ENCODE measurements around the gene NBEAL1. TPM values are rescaled to one million over a fixed set of nuclear protein-coding genes. Genes with fewer than 3 reads are reported as not detected.

The NBEAL1 gene
- total and polyA plus RNA-seq, 2 of the 8 experiments (the other 6 are each of a cell fraction or from before 2014, with no cell fraction given), result 2.3 to 10.7 TPM

GRCh38 chr2:203242518-203242917 is 227.8 kb downstream of the NBEAL1 start:
- H2AK5ac ChIP-seq (ENCODE audit: low read depth, low read length), result no peak overlapping the region
- H2BK5ac ChIP-seq (ENCODE audit: low read depth, low read length), result no peak overlapping the region
- peaks cover 0 to 21% of the 10 kb centered on the region in 2 experiments; a peak in 3 of 4 replicates for H3K79me2 ChIP-seq (ENCODE audit: control insufficient read depth in 1 of 2, insufficient read depth in 2 of 2, low read length in 2 of 2)
- no peak overlapping the region for H2BK20ac ChIP-seq (ENCODE audit: low read length)
- no peak overlapping the region for H2BK12ac ChIP-seq (ENCODE audit: low read depth, low read length)
- no peaks in the 10 kb centered on the region for H4K20me1 ChIP-seq (replicated peaks in 1 of 2; ENCODE audit: control insufficient read depth in 1 of 2, insufficient read depth in 2 of 2, low read length in 2 of 2)
- no peak overlapping the region for H4K91ac ChIP-seq (replicated peaks; ENCODE audit: insufficient read length, low read length)
- WGBS, 2 experiments (ENCODE audit: extremely low coverage in 1 of 2, insufficient coverage in 1 of 2, insufficient read length in 1 of 2, insufficient replicate concordance in 2 of 2, low coverage in 1 of 2, low lambda C conversion rate in 2 of 2, missing lambda C conversion rate in 1 of 2), result 96% methylated on average over 6 of the region's 6 CpGs; no CpG with 5 or more reads in 1 of the 2 experiments
- H3K4me2 ChIP-seq (ENCODE audit: insufficient read depth in 1 of 2, low read depth in 2 of 2, low read length in 2 of 2), result no peak overlapping the region
- H3K4me1 ChIP-seq (replicated peaks in 1 of 4; ENCODE audit: control insufficient read depth in 3 of 4, insufficient read depth in 4 of 4, low read length in 3 of 4), result no peaks in the 10 kb centered on the region
- no peak overlapping the region for H3K23ac ChIP-seq (ENCODE audit: insufficient read length)
- no peak overlapping the region for H4K8ac ChIP-seq (ENCODE audit: extremely low read depth, insufficient read depth, low read length)
- H3K18ac ChIP-seq (ENCODE audit: extremely low read depth, low read length), result no peak overlapping the region
- H2BK15ac ChIP-seq (ENCODE audit: low read length), result no peak overlapping the region
- no peak overlapping the region for H3K14ac ChIP-seq (ENCODE audit: insufficient read length)
- H3K79me1 ChIP-seq (ENCODE audit: low read depth, low read length), result peaks cover 3% of the 10 kb centered on the region; the same call in 1 of the 2 replicates
- DNase-seq (ENCODE audit: low read depth in 1 of 2, low spot score in 2 of 2), result peak in 1 of 2 experiments; percentile 11
- H3K9ac ChIP-seq (replicated peaks in 1 of 4; ENCODE audit: extremely low read depth in 1 of 4, low read depth in 3 of 4, low read length in 3 of 4), result no peak overlapping the region
- H3K23me2 ChIP-seq (ENCODE audit: low read depth, low read length), result no peaks in the 10 kb centered on the region; the same call in 1 of the 2 replicates
- no peak overlapping the region for H3K4me3 ChIP-seq (ENCODE audit: extremely low read depth in 1 of 4, insufficient read depth in 2 of 4, low read depth in 3 of 4, low read length in 4 of 4)
- FAIRE-seq, result no peak
- no peak overlapping the region for H3K4ac ChIP-seq (replicated peaks; ENCODE audit: insufficient read length, low read depth, low read length)
- CTCF ChIA-PET (ENCODE audit: partially characterized antibody), result interaction anchor here (0.9 to 2.0 kb wide), 2 partner anchors 17 to 21 kb away, joined by 3 to 4 read pairs; no protein-coding TSS in a partner anchor
- H2AFZ ChIP-seq (ENCODE audit: low read length), result no peak overlapping the region
- no peaks in the 10 kb centered on the region for H3K9me3 ChIP-seq (ENCODE audit: insufficient read depth in 2 of 2, low read depth in 1 of 2, low read length in 1 of 2)
- H2BK120ac ChIP-seq (replicated peaks; ENCODE audit: low read depth, low read length), result no peak overlapping the region
- H3K27me3 ChIP-seq (replicated peaks in 1 of 4; ENCODE audit: control insufficient read depth in 3 of 4, extremely low read depth in 1 of 4, insufficient read depth in 3 of 4, low read length in 3 of 4), result no peaks in the 10 kb centered on the region
- H3K56ac ChIP-seq (replicated peaks; ENCODE audit: insufficient read length, low read depth, low read length), result no peak overlapping the region
- no peak overlapping the region for H3K27ac ChIP-seq (ENCODE audit: low read depth, low read length)
- H3K36me3 ChIP-seq (ENCODE audit: control insufficient read depth in 2 of 4, insufficient read depth in 4 of 4, low read length in 3 of 4), result peaks cover 0 to 13% (median 4%) of the 10 kb centered on the region in 4 experiments; a peak in 3 of 8 replicates
- POLR2A ChIA-PET (ENCODE audit: partially characterized antibody), result no interaction called here
- no peak overlapping the region for H4K5ac ChIP-seq (ENCODE audit: insufficient read length, low read depth, low read length)
- TF ChIP-seq RNF2 (IDR thresholded peaks at IDR 0.05; ENCODE audit: borderline replicate concordance, low read depth, low read length, missing control alignments, poor library complexity, severe bottlenecking) (no peak), SP2 (IDR thresholded peaks at IDR 0.05; ENCODE audit: low read length) (no peak), RXRA (IDR thresholded peaks at IDR 0.05; ENCODE audit: insufficient read depth, low read depth, low read length) (no peak), MAFK (IDR thresholded peaks at IDR 0.05; ENCODE audit: low read depth, low read length) (no peak), HDAC2 (IDR thresholded peaks at IDR 0.05; ENCODE audit: borderline replicate concordance in 1 of 2, low read depth in 2 of 2, low read length in 2 of 2) (no peak), GTF2F1 (IDR thresholded peaks at IDR 0.05; ENCODE audit: borderline replicate concordance, low read depth, low read length) (no peak), CHD2 (IDR thresholded peaks at IDR 0.05; ENCODE audit: low read length) (no peak), TEAD4 (IDR thresholded peaks at IDR 0.05; ENCODE audit: low read depth, low read length) (no peak), RFX5 (IDR thresholded peaks at IDR 0.05; ENCODE audit: borderline replicate concordance, low read depth, low read length) (no peak), EP300 (IDR thresholded peaks at IDR 0.05; ENCODE audit: borderline replicate concordance in 1 of 2, low read depth in 2 of 2, low read length in 2 of 2) (no peak), BACH1 (IDR thresholded peaks at IDR 0.05; ENCODE audit: low read length) (no peak), SIRT6 (IDR thresholded peaks at IDR 0.05; ENCODE audit: low read length) (no peak), EZH2 (IDR thresholded peaks at IDR 0.05; ENCODE audit: low read depth, low read length, severe bottlenecking) (no peak), RBBP5 (IDR thresholded peaks at IDR 0.05; ENCODE audit: borderline replicate concordance, low read depth, low read length) (no peak)
